OCI-M1 (cell line): ENCODE measurements around the gene RNF187.

Experiments used
- DNase-seq: peaks from one replicate; lab custom pipeline; 2025; lab: John Stamatoyannopoulos, UW

The RNF187 gene

GRCh38 chr1:228510101-228510802 is 23.1 kb downstream of the RNF187 start:
- no peak for DNase-seq

GRCh38 chr1:228510803-228511413 is 23.7 kb downstream of the RNF187 start:
- DNase-seq: no peak

GRCh38 chr1:228511546-228512445 is 24.6 kb downstream of the RNF187 start:
- no peak for DNase-seq

GRCh38 chr1:228512781-228513198 is 25.6 kb downstream of the RNF187 start:
- DNase-seq: no peak

GRCh38 chr1:228513236-228513900 is 26.2 kb downstream of the RNF187 start:
- DNase-seq: peak; percentile 97

GRCh38 chr1:228514421-228514820 is 27.2 kb downstream of the RNF187 start:
- DNase-seq: peak; percentile 90

- peak; percentile 83 for DNase-seq
Measured at GRCh38 chr1:228515200-228515834, 28.1 kb downstream of the RNF187 start.

GRCh38 chr1:228517655-228518054 is 30.5 kb downstream of the RNF187 start:
- DNase-seq: no peak

GRCh38 chr1:228527596-228527995 is 40.4 kb downstream of the RNF187 start:
- peak; percentile 58 for DNase-seq

GRCh38 chr1:228528612-228529011 is 41.4 kb downstream of the RNF187 start:
- DNase-seq: no peak

- no peak for DNase-seq
Measured at GRCh38 chr1:228530086-228530758, 43.0 kb downstream of the RNF187 start.

- no peak for DNase-seq
Measured at GRCh38 chr1:228530951-228531731, 44.0 kb downstream of the RNF187 start.

- DNase-seq: no peak
Measured at GRCh38 chr1:228538831-228539230, 51.6 kb downstream of the RNF187 start.

GRCh38 chr1:228540161-228540917 is 53.2 kb downstream of the RNF187 start:
- no peak for DNase-seq

GRCh38 chr1:228541725-228542124 is 54.5 kb downstream of the RNF187 start:
- DNase-seq: no peak

GRCh38 chr1:228542376-228542775 is 55.2 kb downstream of the RNF187 start:
- DNase-seq: no peak

GRCh38 chr1:228542981-228543380 is 55.8 kb downstream of the RNF187 start:
- no peak for DNase-seq

GRCh38 chr1:228543396-228543795 is 56.2 kb downstream of the RNF187 start:
- DNase-seq: no peak

GRCh38 chr1:228544021-228544850 is 57.1 kb downstream of the RNF187 start:
- no peak for DNase-seq
